ENCODE measurements around the gene CD180.
A peak's percentile ranks its signal among the peaks of the same experiment; 100 is the strongest.

CD180 gene

DNA sequence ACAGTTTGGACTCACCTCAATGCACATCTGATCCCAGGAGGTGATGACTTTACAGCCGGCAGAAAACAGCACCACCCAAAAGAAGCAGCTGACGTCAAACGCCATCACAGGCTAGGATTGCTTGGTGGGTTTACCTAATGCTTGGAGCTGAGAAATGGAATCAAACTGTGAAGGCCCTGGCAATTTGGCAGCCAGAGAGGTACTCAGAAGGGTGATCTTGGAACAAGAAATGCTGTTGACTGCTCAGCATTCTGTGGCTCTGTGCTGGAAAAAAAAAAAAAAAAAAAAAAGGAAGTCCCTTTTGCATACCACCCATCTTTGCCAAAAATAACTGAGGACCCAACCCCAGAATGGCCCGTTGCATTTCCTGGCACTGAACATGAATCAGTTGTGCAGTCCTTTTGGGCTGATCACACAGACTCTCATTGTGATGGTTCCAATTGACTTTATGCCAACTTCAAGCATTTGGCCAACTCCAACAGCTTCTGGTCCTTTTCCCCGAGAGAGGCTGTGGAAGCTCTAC lies at the start of gene CD180:
Gene CD180, minus strand, starts transcription at position 263 of the 523 bp plus-strand sequence. Its CDS starts 158 bp downstream, at position 105.
- Histone ChIP-seq H3K27ac (peak within 1 kb of the TSS in 1 of 2 donors; percentile 30), H3K4me3 (peak within 1 kb of the TSS; percentile 17)
- DNase-seq (ENCODE audit: low spot score): no peak
- TF ChIP-seq, protein P1, sequence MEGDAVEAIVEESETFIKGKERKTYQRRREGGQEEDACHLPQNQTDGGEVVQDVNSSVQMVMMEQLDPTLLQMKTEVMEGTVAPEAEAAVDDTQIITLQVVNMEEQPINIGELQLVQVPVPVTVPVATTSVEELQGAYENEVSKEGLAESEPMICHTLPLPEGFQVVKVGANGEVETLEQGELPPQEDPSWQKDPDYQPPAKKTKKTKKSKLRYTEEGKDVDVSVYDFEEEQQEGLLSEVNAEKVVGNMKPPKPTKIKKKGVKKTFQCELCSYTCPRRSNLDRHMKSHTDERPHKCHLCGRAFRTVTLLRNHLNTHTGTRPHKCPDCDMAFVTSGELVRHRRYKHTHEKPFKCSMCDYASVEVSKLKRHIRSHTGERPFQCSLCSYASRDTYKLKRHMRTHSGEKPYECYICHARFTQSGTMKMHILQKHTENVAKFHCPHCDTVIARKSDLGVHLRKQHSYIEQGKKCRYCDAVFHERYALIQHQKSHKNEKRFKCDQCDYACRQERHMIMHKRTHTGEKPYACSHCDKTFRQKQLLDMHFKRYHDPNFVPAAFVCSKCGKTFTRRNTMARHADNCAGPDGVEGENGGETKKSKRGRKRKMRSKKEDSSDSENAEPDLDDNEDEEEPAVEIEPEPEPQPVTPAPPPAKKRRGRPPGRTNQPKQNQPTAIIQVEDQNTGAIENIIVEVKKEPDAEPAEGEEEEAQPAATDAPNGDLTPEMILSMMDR (IDR thresholded peaks at IDR 0.05): no peak

DNA sequence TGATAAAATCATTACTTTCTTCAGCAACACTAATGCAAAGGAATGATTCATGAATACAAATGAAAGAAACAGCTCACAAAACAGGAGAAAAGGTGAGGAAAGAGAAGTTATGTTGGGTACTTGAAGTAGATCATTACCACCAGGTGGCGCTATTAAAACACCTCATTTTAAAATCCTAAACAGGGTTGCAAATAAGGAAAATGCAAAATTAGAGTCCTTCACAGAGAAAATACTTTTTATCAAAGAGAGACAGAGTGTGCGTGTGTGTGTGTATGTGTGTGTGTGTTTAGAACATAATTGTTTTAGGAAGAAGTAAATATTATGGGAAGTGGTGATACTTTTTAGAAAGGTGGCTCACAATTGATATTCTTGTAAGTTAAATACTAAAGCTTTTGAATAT lies 49.5 kb upstream of the CD180 start:
- Histone ChIP-seq H3K4me3 (no peak overlapping the region), H3K27ac (peak overlapping the region; percentile 45 to 73)
- TF ChIP-seq, protein P1 (IDR thresholded peaks at IDR 0.05): peak; percentile 29
- DNase-seq (ENCODE audit: low spot score): no peak

DNA sequence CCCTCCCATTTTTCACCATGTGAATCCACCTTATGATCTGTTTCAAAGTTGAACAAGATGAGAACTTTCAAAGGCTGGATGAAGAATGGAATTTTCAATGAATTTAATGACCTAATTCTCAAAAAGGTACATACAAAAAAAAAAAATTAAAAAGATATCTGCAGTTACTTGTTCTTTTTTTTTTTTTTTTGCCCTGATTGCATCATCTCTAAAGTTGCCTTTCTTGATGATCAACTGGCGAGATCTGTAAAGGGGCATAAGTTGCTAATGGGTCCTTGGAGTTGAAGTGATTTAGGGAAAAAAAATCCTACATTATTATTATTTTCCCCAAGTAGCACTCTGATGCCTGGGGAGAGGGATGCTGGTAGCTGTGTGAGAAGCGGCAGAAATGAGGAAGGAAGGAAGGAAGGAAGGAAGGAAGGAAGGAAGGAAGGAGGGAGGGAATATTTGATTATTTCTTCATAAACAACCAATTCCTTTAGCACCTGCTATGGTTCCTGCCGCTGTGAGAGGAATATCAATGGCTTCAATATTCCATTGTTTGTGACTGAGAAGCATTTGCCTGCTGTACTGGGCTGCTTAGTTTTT lies 48.8 kb upstream of the CD180 start:
- no peak overlapping the region for H3K27ac ChIP-seq
- TF ChIP-seq, protein P1 (IDR thresholded peaks at IDR 0.05): no peak
- no peak for DNase-seq (ENCODE audit: low spot score)
- H3K4me3 ChIP-seq: no peak overlapping the region

DNA sequence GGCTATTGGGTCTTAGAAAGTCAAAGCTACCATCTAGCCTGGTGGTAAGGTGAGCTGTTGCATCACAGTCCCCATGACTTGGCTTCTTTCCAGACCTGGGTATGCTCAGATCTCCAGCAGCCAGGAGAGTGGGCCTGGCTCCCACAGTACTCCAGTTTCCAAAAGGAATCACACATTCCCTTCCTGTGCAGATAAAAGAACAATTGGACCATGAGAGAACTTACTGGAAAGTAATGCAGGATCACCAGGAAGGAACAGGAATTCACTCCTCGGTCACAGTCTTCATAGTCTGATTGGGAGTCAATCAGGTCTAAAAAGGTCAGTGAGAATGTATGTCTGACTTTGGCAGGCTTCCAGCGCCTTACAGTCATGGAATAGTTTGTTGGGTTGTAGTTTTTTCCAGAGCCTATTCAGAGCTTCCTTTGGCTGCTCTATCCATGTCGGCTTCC lies 47.8 kb upstream of the CD180 start:
- no peak for DNase-seq (ENCODE audit: low spot score)
- TF ChIP-seq, protein P1 (IDR thresholded peaks at IDR 0.05): no peak
- Histone ChIP-seq H3K27ac (no peak overlapping the region), H3K4me3 (no peak overlapping the region)

DNA sequence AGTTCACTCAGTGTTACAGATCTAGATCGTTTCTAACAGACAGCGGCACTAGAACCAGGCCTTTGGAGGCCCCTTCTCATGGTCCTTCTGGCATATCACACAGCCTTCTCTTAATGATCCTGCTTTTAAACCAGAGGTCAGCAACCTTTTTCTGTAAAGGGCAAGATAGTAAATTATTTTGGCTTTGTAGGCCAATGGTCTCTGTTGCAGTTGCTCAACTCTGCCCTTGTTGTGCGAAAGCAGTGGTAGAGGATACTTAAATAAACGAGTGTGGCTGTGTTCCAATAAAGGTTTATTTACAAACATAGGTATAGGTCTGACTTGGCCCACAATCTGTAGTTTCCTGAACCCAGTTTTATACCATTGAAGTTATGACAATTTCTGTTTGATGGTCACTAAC lies 47.3 kb upstream of the CD180 start:
- Histone ChIP-seq H3K4me3 (no peak overlapping the region), H3K27ac (no peak overlapping the region)
- TF ChIP-seq, protein P1 (IDR thresholded peaks at IDR 0.05): no peak

DNA sequence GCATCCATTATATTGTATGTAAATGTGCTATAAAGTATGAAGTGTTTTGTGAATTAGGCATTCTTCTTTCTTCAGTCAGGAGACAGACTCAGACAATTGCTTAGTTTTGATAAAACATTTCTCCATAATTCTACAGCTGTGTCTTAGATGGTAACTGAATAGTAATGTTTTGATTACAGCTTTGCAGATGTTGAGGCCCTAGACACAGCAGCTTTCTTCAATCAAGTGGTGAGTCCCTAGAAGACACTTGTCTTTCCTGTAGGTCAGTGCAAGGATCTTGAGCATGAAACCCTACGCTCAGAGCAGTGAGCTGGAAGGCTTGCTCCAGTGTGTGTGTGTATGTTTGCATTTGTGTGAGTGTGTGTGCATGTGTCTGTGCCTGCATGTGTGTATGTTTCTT lies 46.8 kb upstream of the CD180 start:
- no peak overlapping the region for H3K4me3 ChIP-seq
- no peak overlapping the region for H3K27ac ChIP-seq
- DNase-seq (ENCODE audit: low spot score): no peak
- TF ChIP-seq, protein P1 (IDR thresholded peaks at IDR 0.05): no peak

More for the DNA sequence above, 47.3 kb upstream of the CD180 start:
- DNase-seq (ENCODE audit: low spot score): no peak

DNA sequence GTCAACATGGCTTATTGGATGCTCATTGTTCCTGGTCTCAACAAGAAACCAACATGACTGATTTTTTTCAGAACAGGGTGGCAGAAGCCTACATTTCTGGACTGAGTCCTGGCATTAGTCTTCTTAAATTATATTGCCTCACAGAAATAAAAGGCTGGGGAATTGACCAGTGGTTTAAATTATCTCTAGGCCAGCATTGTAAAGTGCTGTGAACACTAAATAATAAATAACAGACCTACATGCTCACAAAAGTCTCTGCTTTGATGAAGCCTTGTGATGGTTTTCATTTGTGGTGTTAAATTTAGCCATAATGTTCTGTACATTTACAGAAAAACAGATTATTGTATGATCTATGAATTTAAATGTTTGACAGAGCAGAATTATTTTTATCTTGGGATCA lies 44.7 kb upstream of the CD180 start:
- H3K27ac ChIP-seq: no peak overlapping the region

More for the DNA sequence above, 44.7 kb upstream of the CD180 start:
- no peak overlapping the region for H3K4me3 ChIP-seq
- DNase-seq (ENCODE audit: low spot score): no peak
- TF ChIP-seq, protein P1 (IDR thresholded peaks at IDR 0.05): no peak
